HEK293 (cell line): Measurements from ENCODE around the gene BCAR1.

Source experiments
- ZNF24 ChIP-seq: fragments of 450-650 bp; formaldehyde crosslinking; IDR thresholded peaks from 2 replicates; pipeline ENCODE4 v1.5.1; 2016; ENCODE audit warnings: missing biosample characterization, missing genetic modification characterization
- ZNF274 ChIP-seq, 2 experiments: fragments of 200-500 bp in 1 of 2; fragments of 450-650 bp in 1 of 2; sonication (Bioruptor generic) in 1 of 2; formaldehyde crosslinking in 1 of 2; IDR thresholded peaks; 2 replicates each; pipeline versions ENCODE4 v1.5.1 to v1.6.1; 2014 to 2016; ENCODE audit warnings: borderline replicate concordance in 1 of 2, inconsistent platforms in 1 of 2, low read length in 1 of 2, missing biosample characterization in 1 of 2, missing genetic modification characterization in 1 of 2
- ZNF530 ChIP-seq: fragments of 450-650 bp; formaldehyde crosslinking; IDR thresholded peaks from 2 replicates; pipeline ENCODE4 v1.5.1; 2016; ENCODE audit warnings: low read depth, missing biosample characterization, missing genetic modification characterization
- ZNF670 ChIP-seq: fragments of 450-650 bp; formaldehyde crosslinking; IDR thresholded peaks from 2 replicates; pipeline ENCODE4 v1.5.1; 2016; ENCODE audit warnings: missing biosample characterization, missing genetic modification characterization, low read depth
- ZNF830 ChIP-seq: fragments of 450-650 bp; IDR thresholded peaks from 2 replicates; pipeline ENCODE4 v1.5.0; 2018; ENCODE audit warnings: missing biosample characterization, missing genetic modification characterization, low read depth, mild to moderate bottlenecking, moderate library complexity
- TF ChIP-seq, protein P1 (sequence below): fragments of 450-650 bp; formaldehyde crosslinking; IDR thresholded peaks from 2 replicates; pipeline ENCODE4 v1.5.1; 2016; ENCODE audit warnings: missing biosample characterization, missing genetic modification characterization
- TF ChIP-seq, protein P2 (sequence below): fragments of 450-650 bp; formaldehyde crosslinking; IDR thresholded peaks from 2 replicates; pipeline ENCODE4 v1.5.1; 2016; ENCODE audit warnings: missing biosample characterization, missing genetic modification characterization
- TF ChIP-seq, protein P3 (sequence below): fragments of 450-650 bp; formaldehyde crosslinking; conservative IDR thresholded peaks from 2 replicates; pipeline ENCODE4 v1.5.1; 2016; ENCODE audit warnings: low read depth, missing biosample characterization, missing genetic modification characterization
- TF ChIP-seq, protein P4 (sequence below): fragments of 450-650 bp; formaldehyde crosslinking; IDR thresholded peaks from 2 replicates; pipeline ENCODE4 v1.5.1; 2016; ENCODE audit warnings: missing biosample characterization, missing genetic modification characterization, low read depth

DNA sequence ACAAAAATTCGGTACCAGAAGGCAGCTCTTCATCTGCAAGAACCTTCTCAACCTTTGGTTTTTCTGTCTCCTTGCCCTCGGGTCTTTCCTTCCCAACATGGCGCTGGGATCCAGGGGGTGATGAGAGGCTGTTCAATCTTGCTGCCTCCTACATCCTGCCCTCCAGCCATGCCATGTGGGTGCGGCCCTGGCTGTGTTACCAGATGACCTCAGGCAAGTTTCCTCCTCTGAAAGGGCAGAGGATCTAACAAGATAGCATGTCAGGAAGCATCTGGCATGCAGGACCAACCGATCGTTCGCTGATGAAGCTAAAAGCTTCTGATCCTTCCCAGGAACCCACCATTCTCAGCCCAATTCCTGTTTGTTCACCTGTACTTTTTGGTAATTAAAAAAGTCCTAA lies 36.8 kb upstream of the BCAR1 start:
- no peak for TF ChIP-seq ZNF530 (tag by site-specific recombination)
- no peak for TF ChIP-seq ZNF274 (IDR thresholded peaks at IDR 0.05; ENCODE audit: low read length)
- TF ChIP-seq ZNF274 (tag by site-specific recombination; IDR thresholded peaks at IDR 0.05; ENCODE audit: borderline replicate concordance): no peak
- TF ChIP-seq, protein P1, sequence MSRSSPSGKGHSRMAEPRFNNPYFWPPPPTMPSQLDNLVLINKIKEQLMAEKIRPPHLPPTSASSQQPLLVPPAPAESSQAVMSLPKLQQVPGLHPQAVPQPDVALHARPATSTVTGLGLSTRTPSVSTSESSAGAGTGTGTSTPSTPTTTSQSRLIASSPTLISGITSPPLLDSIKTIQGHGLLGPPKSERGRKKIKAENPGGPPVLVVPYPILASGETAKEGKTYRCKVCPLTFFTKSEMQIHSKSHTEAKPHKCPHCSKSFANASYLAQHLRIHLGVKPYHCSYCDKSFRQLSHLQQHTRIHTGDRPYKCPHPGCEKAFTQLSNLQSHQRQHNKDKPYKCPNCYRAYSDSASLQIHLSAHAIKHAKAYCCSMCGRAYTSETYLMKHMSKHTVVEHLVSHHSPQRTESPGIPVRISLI (tag by site-specific recombination): no peak
- TF ChIP-seq, protein P2, sequence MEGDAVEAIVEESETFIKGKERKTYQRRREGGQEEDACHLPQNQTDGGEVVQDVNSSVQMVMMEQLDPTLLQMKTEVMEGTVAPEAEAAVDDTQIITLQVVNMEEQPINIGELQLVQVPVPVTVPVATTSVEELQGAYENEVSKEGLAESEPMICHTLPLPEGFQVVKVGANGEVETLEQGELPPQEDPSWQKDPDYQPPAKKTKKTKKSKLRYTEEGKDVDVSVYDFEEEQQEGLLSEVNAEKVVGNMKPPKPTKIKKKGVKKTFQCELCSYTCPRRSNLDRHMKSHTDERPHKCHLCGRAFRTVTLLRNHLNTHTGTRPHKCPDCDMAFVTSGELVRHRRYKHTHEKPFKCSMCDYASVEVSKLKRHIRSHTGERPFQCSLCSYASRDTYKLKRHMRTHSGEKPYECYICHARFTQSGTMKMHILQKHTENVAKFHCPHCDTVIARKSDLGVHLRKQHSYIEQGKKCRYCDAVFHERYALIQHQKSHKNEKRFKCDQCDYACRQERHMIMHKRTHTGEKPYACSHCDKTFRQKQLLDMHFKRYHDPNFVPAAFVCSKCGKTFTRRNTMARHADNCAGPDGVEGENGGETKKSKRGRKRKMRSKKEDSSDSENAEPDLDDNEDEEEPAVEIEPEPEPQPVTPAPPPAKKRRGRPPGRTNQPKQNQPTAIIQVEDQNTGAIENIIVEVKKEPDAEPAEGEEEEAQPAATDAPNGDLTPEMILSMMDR (tag by site-specific recombination): no peak
- TF ChIP-seq, protein P3, sequence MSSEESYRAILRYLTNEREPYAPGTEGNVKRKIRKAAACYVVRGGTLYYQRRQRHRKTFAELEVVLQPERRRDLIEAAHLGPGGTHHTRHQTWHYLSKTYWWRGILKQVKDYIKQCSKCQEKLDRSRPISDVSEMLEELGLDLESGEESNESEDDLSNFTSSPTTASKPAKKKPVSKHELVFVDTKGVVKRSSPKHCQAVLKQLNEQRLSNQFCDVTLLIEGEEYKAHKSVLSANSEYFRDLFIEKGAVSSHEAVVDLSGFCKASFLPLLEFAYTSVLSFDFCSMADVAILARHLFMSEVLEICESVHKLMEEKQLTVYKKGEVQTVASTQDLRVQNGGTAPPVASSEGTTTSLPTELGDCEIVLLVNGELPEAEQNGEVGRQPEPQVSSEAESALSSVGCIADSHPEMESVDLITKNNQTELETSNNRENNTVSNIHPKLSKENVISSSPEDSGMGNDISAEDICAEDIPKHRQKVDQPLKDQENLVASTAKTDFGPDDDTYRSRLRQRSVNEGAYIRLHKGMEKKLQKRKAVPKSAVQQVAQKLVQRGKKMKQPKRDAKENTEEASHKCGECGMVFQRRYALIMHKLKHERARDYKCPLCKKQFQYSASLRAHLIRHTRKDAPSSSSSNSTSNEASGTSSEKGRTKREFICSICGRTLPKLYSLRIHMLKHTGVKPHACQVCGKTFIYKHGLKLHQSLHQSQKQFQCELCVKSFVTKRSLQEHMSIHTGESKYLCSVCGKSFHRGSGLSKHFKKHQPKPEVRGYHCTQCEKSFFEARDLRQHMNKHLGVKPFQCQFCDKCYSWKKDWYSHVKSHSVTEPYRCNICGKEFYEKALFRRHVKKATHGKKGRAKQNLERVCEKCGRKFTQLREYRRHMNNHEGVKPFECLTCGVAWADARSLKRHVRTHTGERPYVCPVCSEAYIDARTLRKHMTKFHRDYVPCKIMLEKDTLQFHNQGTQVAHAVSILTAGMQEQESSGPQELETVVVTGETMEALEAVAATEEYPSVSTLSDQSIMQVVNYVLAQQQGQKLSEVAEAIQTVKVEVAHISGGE (tag by site-specific recombination): no peak
- no peak for TF ChIP-seq ZNF670 (tag by site-specific recombination)
- TF ChIP-seq, protein P4, sequence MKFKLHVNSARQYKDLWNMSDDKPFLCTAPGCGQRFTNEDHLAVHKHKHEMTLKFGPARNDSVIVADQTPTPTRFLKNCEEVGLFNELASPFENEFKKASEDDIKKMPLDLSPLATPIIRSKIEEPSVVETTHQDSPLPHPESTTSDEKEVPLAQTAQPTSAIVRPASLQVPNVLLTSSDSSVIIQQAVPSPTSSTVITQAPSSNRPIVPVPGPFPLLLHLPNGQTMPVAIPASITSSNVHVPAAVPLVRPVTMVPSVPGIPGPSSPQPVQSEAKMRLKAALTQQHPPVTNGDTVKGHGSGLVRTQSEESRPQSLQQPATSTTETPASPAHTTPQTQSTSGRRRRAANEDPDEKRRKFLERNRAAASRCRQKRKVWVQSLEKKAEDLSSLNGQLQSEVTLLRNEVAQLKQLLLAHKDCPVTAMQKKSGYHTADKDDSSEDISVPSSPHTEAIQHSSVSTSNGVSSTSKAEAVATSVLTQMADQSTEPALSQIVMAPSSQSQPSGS (tag by site-specific recombination): no peak
- TF ChIP-seq ZNF24: no peak
- TF ChIP-seq ZNF830 (tag by site-specific recombination): no peak
